ENCODE results near the gene IL4. TPM values are rescaled to one million over a fixed set of nuclear protein-coding genes. Genes with fewer than 3 reads are reported as not detected.

IL4 gene
- polyA plus RNA-seq, 3 donors: not detected

DNA sequence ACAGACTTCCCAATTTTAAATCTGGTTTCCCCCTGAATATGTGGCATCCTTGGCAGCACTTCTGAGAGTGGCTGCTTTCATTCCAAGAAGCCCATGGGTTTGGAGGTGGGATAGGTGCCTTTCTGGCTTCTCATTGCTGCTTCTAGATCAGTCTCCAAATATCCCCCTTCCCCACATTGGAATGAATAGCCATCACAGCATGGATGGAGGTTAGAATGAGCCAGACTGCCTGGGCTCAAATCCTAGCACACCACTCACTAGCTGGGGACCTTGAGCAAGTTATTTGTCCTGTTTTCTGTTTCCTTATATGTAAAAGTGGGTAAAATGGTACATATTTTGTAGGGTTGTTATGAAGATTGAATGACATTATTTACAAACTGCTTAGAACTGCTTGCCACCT lies 29.6 kb upstream of the IL4 start:
- H3K9me3 ChIP-seq (replicated peaks in 1 of 2; ENCODE audit: control insufficient read depth in 1 of 2, insufficient read depth in 1 of 2, low read length in 2 of 2): peaks cover 0 to 2% of the 10 kb centered on the region in 2 donors
- intact Hi-C loops (cut with micrococcal nuclease): no loop called here
- H3K36me3 ChIP-seq (replicated peaks in 1 of 2; ENCODE audit: control insufficient read depth in 1 of 2, insufficient read depth in 2 of 2, low read length in 2 of 2): peaks cover 38 to 43% of the 10 kb centered on the region in 2 donors
- no peak overlapping the region for H3K4me2 ChIP-seq (replicated peaks; ENCODE audit: extremely low read depth, low read length, poor library complexity, severe bottlenecking)
- H3K4me3 ChIP-seq (replicated peaks in 1 of 3; ENCODE audit: low read depth in 2 of 3, low read length in 3 of 3): no peak overlapping the region
- Mint-ChIP-seq H3K4me3 (no peak overlapping the region), H3K4me1 (no peaks in the 10 kb centered on the region), H3K36me3 (peaks cover 43 to 53% of the 10 kb centered on the region in 2 donors), H3K27me3 (ENCODE audit: low read depth in 3 of 3) (peaks cover 0 to 3% (median 3%) of the 10 kb centered on the region in 3 donors), H3K9me3 (peaks cover 5 to 15% (median 14%) of the 10 kb centered on the region in 7 donors), H3K27ac (no peak overlapping the region)
- no peak overlapping the region for H2AFZ ChIP-seq (ENCODE audit: insufficient read depth, low read depth, low read length, poor library complexity, severe bottlenecking)
- no peaks in the 10 kb centered on the region for H3K79me2 ChIP-seq (ENCODE audit: insufficient read depth, low read length)
- DNase-seq: no peak
- no peaks in the 10 kb centered on the region for H3K27me3 ChIP-seq (ENCODE audit: control insufficient read depth in 2 of 2, insufficient read depth in 2 of 2, low read length in 2 of 2)
- no peak overlapping the region for H3K27ac ChIP-seq (ENCODE audit: low read depth in 1 of 2, low read length in 2 of 2)
- H3K9ac ChIP-seq (ENCODE audit: insufficient read depth, low read length, poor library complexity, severe bottlenecking): no peak overlapping the region
- no peaks in the 10 kb centered on the region for H3K4me1 ChIP-seq (ENCODE audit: control insufficient read depth in 1 of 2, insufficient read depth in 2 of 2, low read length in 2 of 2)
- TF ChIP-seq CTCF (IDR thresholded peaks at IDR 0.05): no peak
- no peaks in the 10 kb centered on the region for H4K20me1 ChIP-seq (ENCODE audit: insufficient read depth, low read length)

GRCh38 chr5:132646583-132647266 lies 27.1 kb upstream of the IL4 start:
- Histone ChIP-seq H3K4me1 (ENCODE audit: control insufficient read depth in 1 of 2, insufficient read depth in 2 of 2, low read length in 2 of 2) (no peaks in the 10 kb centered on the region), H3K4me3 (replicated peaks in 1 of 3; ENCODE audit: low read depth in 2 of 3, low read length in 3 of 3) (no peak overlapping the region), H3K27ac (ENCODE audit: low read depth in 1 of 2, low read length in 2 of 2) (no peak overlapping the region), H3K9me3 (replicated peaks in 1 of 2; ENCODE audit: control insufficient read depth in 1 of 2, insufficient read depth in 1 of 2, low read length in 2 of 2) (peaks cover 0 to 2% of the 10 kb centered on the region in 2 donors), H3K9ac (ENCODE audit: insufficient read depth, low read length, poor library complexity, severe bottlenecking) (no peak overlapping the region), H3K4me2 (replicated peaks; ENCODE audit: extremely low read depth, low read length, poor library complexity, severe bottlenecking) (no peak overlapping the region), H3K36me3 (replicated peaks in 1 of 2; ENCODE audit: control insufficient read depth in 1 of 2, insufficient read depth in 2 of 2, low read length in 2 of 2) (peaks cover 13 to 18% of the 10 kb centered on the region in 2 donors), H2AFZ (ENCODE audit: insufficient read depth, low read depth, low read length, poor library complexity, severe bottlenecking) (no peak overlapping the region), H4K20me1 (ENCODE audit: insufficient read depth, low read length) (no peaks in the 10 kb centered on the region), H3K79me2 (ENCODE audit: insufficient read depth, low read length) (no peaks in the 10 kb centered on the region), H3K27me3 (ENCODE audit: control insufficient read depth in 2 of 2, insufficient read depth in 2 of 2, low read length in 2 of 2) (peaks cover 0 to 3% of the 10 kb centered on the region in 2 donors)
- no peak overlapping the region for H3K4me3 Mint-ChIP-seq
- no peaks in the 10 kb centered on the region for H3K4me1 Mint-ChIP-seq
- H3K27me3 Mint-ChIP-seq (ENCODE audit: low read depth in 3 of 3): peaks cover 3 to 7% (median 6%) of the 10 kb centered on the region in 3 donors
- peaks cover 20 to 28% of the 10 kb centered on the region in 2 donors for H3K36me3 Mint-ChIP-seq
- peaks cover 5 to 15% (median 14%) of the 10 kb centered on the region in 7 donors for H3K9me3 Mint-ChIP-seq
- H3K27ac Mint-ChIP-seq: no peak overlapping the region
- TF ChIP-seq CTCF (IDR thresholded peaks at IDR 0.05): no peak
- 100% methylated on average over 1 of the region's 11 CpGs for WGBS (ENCODE audit: insufficient coverage)
- no peak for DNase-seq
- intact Hi-C loops (cut with micrococcal nuclease): no loop called here
